ENCODE results near the gene SYCE1L. TPM values are rescaled to one million over a fixed set of nuclear protein-coding genes. Genes with fewer than 3 reads are reported as not detected.
A peak's percentile ranks its signal among the peaks of the same experiment; 100 is the strongest.
"Not testable (repeated sequence)": the region's sequence is repeated elsewhere in the genome, so short reads cannot be mapped to it uniquely, and the experiment has no call there.

SYCE1L gene
- total RNA-seq, 1 experiment from 2014 or later, result 1.7 TPM

DNA sequence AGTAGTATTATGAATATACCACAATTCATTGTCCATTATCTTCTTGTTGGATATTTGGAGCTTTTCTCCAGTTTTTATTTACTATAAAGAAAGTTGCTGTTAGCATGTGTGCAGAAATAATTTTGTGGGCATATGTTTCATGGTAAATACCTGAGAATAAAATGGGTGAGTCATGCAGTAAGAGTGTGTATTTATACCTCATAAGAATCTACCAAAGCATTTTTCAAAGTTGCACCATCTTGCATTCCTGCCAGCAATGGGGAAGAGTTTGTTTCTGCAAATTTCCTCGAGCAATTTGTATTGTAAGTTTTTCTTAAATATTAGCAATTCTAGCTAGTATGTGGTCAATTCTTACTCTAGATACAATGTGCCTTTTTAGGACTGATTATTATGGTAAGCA, 16.1 kb upstream of the SYCE1L start:
- Histone ChIP-seq H3K27ac (ENCODE audit: low read length) (peak overlapping the region; percentile 14; the same call in 1 of the 2 replicates), H3K9ac (ENCODE audit: low read length) (no peak overlapping the region), H3K4me1 (ENCODE audit: insufficient read depth, low read length) (peaks cover 13% of the 10 kb centered on the region), H3K9me2 (replicated peaks; ENCODE audit: low read length) (no peaks in the 10 kb centered on the region), H3K4me3 (ENCODE audit: low read length) (peak overlapping the region; percentile 58), H4K20me1 (ENCODE audit: low read length) (no peaks in the 10 kb centered on the region), H3K79me2 (ENCODE audit: low read length) (no peaks in the 10 kb centered on the region), H3K9me3 (ENCODE audit: low read length) (no peaks in the 10 kb centered on the region), H3K27me3 (ENCODE audit: low read length) (no peaks in the 10 kb centered on the region), H3K36me3 (ENCODE audit: low read depth, low read length) (no peaks in the 10 kb centered on the region), H3F3A (ENCODE audit: low read length, unreplicated experiment) (no peaks in the 10 kb centered on the region), H3K4me2 (ENCODE audit: low read length) (peak overlapping the region; percentile 91), H2AFZ (ENCODE audit: low read length) (no peak overlapping the region)
- ChIA-PET POLR2A (ENCODE audit: unreplicated experiment) (no interaction called here), CTCF (no interaction called here)
- DNase-seq (peak; percentile 75), ATAC-seq (peak; percentile 88)
- TF ChIP-seq EZH2 (IDR thresholded peaks at IDR 0.05; ENCODE audit: low read length, unreplicated experiment), result no peak
- no peak for TF ChIP-seq CTCF (conservative IDR thresholded peaks at IDR 0.05; ENCODE audit: low read depth, low read length)
- no peak for TF ChIP-seq EZH2phosphoT487 (IDR thresholded peaks at IDR 0.05; ENCODE audit: borderline replicate concordance, low read length)
- intact Hi-C loops (cut with micrococcal nuclease), result no loop called here
- no TSS peak for BruUV-seq (replicated peaks)

GRCh38 chr16:77186298-77186697, 12.9 kb upstream of the SYCE1L start:
- H3K36me3 ChIP-seq (ENCODE audit: low read depth, low read length); ATAC-seq; H3F3A ChIP-seq (ENCODE audit: low read length, unreplicated experiment); H3K79me2 ChIP-seq (ENCODE audit: low read length); H3K4me3 ChIP-seq (ENCODE audit: low read length); intact Hi-C loops (cut with micrococcal nuclease); H4K20me1 ChIP-seq (ENCODE audit: low read length); CTCF ChIA-PET; H2AFZ ChIP-seq (ENCODE audit: low read length); POLR2A ChIA-PET (ENCODE audit: unreplicated experiment); H3K27ac ChIP-seq (ENCODE audit: low read length); H3K9me2 ChIP-seq (replicated peaks; ENCODE audit: low read length); DNase-seq; H3K9me3 ChIP-seq (ENCODE audit: low read length); H3K4me2 ChIP-seq (ENCODE audit: low read length); H3K9ac ChIP-seq (ENCODE audit: low read length); H3K27me3 ChIP-seq (ENCODE audit: low read length); BruUV-seq (replicated peaks): not testable (repeated sequence)
- H3K4me1 ChIP-seq (ENCODE audit: insufficient read depth, low read length), result peaks cover 13% of the 10 kb centered on the region

DNA sequence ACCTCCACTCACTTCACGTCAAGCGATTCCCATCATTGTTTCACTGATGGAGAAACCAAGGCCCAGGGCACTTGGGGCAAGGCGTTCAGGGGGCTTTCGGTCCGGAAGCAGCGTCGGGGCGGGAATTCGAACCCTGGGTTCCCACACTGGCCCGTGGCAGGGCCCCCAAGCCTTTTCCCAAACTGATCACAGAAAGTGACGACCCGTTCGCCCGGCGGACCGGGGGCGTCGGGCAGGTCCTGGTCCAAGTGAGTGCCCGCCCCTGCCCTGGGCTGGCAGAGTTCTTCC, 9.1 kb upstream of the SYCE1L start:
- no peaks in the 10 kb centered on the region for H3K27me3 ChIP-seq (ENCODE audit: low read length)
- ChIA-PET POLR2A (ENCODE audit: unreplicated experiment) (no interaction called here), CTCF (no interaction called here)
- H3K9me3 ChIP-seq (ENCODE audit: low read length), result no peaks in the 10 kb centered on the region
- H3K9me2 ChIP-seq (replicated peaks; ENCODE audit: low read length), result no peaks in the 10 kb centered on the region
- H3K4me2 ChIP-seq (ENCODE audit: low read length), result peak overlapping the region; percentile 79
- peaks cover 11% of the 10 kb centered on the region for H3K4me1 ChIP-seq (ENCODE audit: insufficient read depth, low read length)
- H3K36me3 ChIP-seq (ENCODE audit: low read depth, low read length), result no peaks in the 10 kb centered on the region
- intact Hi-C loops (cut with micrococcal nuclease), result loop anchor here (2.0 kb wide), 1 partner anchor 23 kb away; no protein-coding TSS in a partner anchor
- DNase-seq (no peak), ATAC-seq (no peak)
- TF ChIP-seq EZH2 (IDR thresholded peaks at IDR 0.05; ENCODE audit: low read length, unreplicated experiment) (no peak), EZH2phosphoT487 (IDR thresholded peaks at IDR 0.05; ENCODE audit: borderline replicate concordance, low read length) (no peak), CTCF (conservative IDR thresholded peaks at IDR 0.05; ENCODE audit: low read depth, low read length) (no peak)
- H3K79me2 ChIP-seq (ENCODE audit: low read length), result peaks cover 21% of the 10 kb centered on the region
- no peak overlapping the region for H3K27ac ChIP-seq (ENCODE audit: low read length)
- peak overlapping the region; percentile 66 for H3K9ac ChIP-seq (ENCODE audit: low read length)
- peak overlapping the region; percentile 92 for H2AFZ ChIP-seq (ENCODE audit: low read length)
- H4K20me1 ChIP-seq (ENCODE audit: low read length), result no peaks in the 10 kb centered on the region
- H3K4me3 ChIP-seq (ENCODE audit: low read length), result peak overlapping the region; percentile 75
- no peaks in the 10 kb centered on the region for H3F3A ChIP-seq (ENCODE audit: low read length, unreplicated experiment)
- TSS peak; percentile 92 for BruUV-seq (replicated peaks)
